NCI-H1105 treated with DMSO at 0.1 percent for 48 hours (cell line): ENCODE data around the gene MAPK8IP3.

Experiments
- DNase-seq: peaks from one replicate; lab custom pipeline; 2025; lab: John Stamatoyannopoulos, UW

Gene MAPK8IP3

GRCh38 chr16:1809281-1809801, 103.3 kb downstream of the MAPK8IP3 start:
- no peak for DNase-seq

- DNase-seq, result no peak
Measured at GRCh38 chr16:1810106-1810505, 104.1 kb downstream of the MAPK8IP3 start.

- no peak for DNase-seq
Measured at GRCh38 chr16:1810536-1810935, 104.5 kb downstream of the MAPK8IP3 start.

- DNase-seq, result peak; percentile 1
Measured at GRCh38 chr16:1812732-1813163, 106.8 kb downstream of the MAPK8IP3 start.

- DNase-seq, result no peak
Measured at GRCh38 chr16:1815461-1815860, 109.5 kb downstream of the MAPK8IP3 start.

GRCh38 chr16:1816396-1817275, 110.6 kb downstream of the MAPK8IP3 start:
- no peak for DNase-seq

- no peak for DNase-seq
Measured at GRCh38 chr16:1817276-1817589, 111.2 kb downstream of the MAPK8IP3 start.

- DNase-seq, result no peak
Measured at GRCh38 chr16:1817716-1818115, 111.7 kb downstream of the MAPK8IP3 start.

- DNase-seq, result no peak
Measured at GRCh38 chr16:1818204-1818872, 112.3 kb downstream of the MAPK8IP3 start.

- DNase-seq, result no peak
Measured at GRCh38 chr16:1818873-1819525, 113.0 kb downstream of the MAPK8IP3 start.

- no peak for DNase-seq
Measured at GRCh38 chr16:1819611-1820010, 113.6 kb downstream of the MAPK8IP3 start.
